ENCODE measurements around the gene SCT. TPM values are rescaled to one million over a fixed set of nuclear protein-coding genes. Genes with fewer than 3 reads are reported as not detected.

Gene SCT
- total and polyA plus RNA-seq, 2 donors (not counting 1 experiment from before 2014, with no cell fraction given): not detected

- intact Hi-C loops (cut with micrococcal nuclease): no loop called here
- H3K4me1 Mint-ChIP-seq: no peaks in the 10 kb centered on the region
- H3K4me3 Mint-ChIP-seq: no peak overlapping the region
- H3K4me1 ChIP-seq (ENCODE audit: control insufficient read depth in 2 of 2, insufficient read depth in 2 of 2, low read length in 2 of 2): no peaks in the 10 kb centered on the region
- H3K27ac Mint-ChIP-seq: no peak overlapping the region
- peaks cover 47% of the 10 kb centered on the region for H3K79me2 ChIP-seq (ENCODE audit: control insufficient read depth, insufficient read depth, low read length)
- no peaks in the 10 kb centered on the region for H3K27me3 ChIP-seq (replicated peaks in 1 of 4; ENCODE audit: control extremely low read depth in 1 of 4, control insufficient read depth in 3 of 4, insufficient read depth in 4 of 4, low read length in 3 of 4)
- H3K27ac ChIP-seq (ENCODE audit: low read length in 2 of 2): no peak overlapping the region
- no peaks in the 10 kb centered on the region for H3K9me3 ChIP-seq (ENCODE audit: control extremely low read depth in 1 of 3, control insufficient read depth in 2 of 3, insufficient read depth in 1 of 3, low read length in 2 of 3)
- DNase-seq (no peak), ATAC-seq (ENCODE audit: low read depth) (no peak)
- peaks cover 0 to 82% of the 10 kb centered on the region in 2 experiments for H3K36me3 ChIP-seq (replicated peaks in 1 of 2; ENCODE audit: control extremely low read depth in 1 of 2, control insufficient read depth in 1 of 2, extremely low read depth in 1 of 2, insufficient read depth in 2 of 2, low read length in 1 of 2)
- H3K27me3 Mint-ChIP-seq: no peaks in the 10 kb centered on the region
- H3K4me2 ChIP-seq (replicated peaks; ENCODE audit: low read depth, low read length, poor library complexity, severe bottlenecking): no peak overlapping the region
- POLR2A ChIA-PET: no interaction called here
- TF ChIP-seq EZH2 (IDR thresholded peaks at IDR 0.05; ENCODE audit: borderline replicate concordance, insufficient read depth, low read depth, low read length, poor library complexity, severe bottlenecking) (no peak), CTCF (IDR thresholded peaks at IDR 0.05) (no peak)
- no peak overlapping the region for H3K4me3 ChIP-seq (ENCODE audit: control extremely low read depth in 1 of 5, extremely low read depth in 1 of 5, insufficient read depth in 1 of 5, low read depth in 2 of 5, low read length in 4 of 5)
- H2AFZ ChIP-seq (ENCODE audit: insufficient read depth, low read depth, low read length, poor library complexity, severe bottlenecking): no peak overlapping the region
- H4K20me1 ChIP-seq (ENCODE audit: control insufficient read depth, insufficient read depth, low read length, poor library complexity, severe bottlenecking): peaks cover 70% of the 10 kb centered on the region
- 85% methylated on average over 8 of the region's 11 CpGs for WGBS (ENCODE audit: insufficient coverage)
- CTCF ChIA-PET: interaction anchor here (0.8 kb wide), 1 partner anchor 15 kb away, joined by 4 read pairs; no protein-coding TSS in a partner anchor
- H3K9ac ChIP-seq (ENCODE audit: low read length): no peak overlapping the region
- no peaks in the 10 kb centered on the region for H3K9me3 Mint-ChIP-seq (ENCODE audit: insufficient read depth)
Observed at GRCh38 chr11:590997-591396, 36.0 kb downstream of the SCT start.

- no peaks in the 10 kb centered on the region for H3K9me3 ChIP-seq (ENCODE audit: control extremely low read depth in 1 of 3, control insufficient read depth in 2 of 3, insufficient read depth in 1 of 3, low read length in 2 of 3)
- peaks cover 52% of the 10 kb centered on the region for H3K79me2 ChIP-seq (ENCODE audit: control insufficient read depth, insufficient read depth, low read length)
- WGBS (ENCODE audit: insufficient coverage): 94% methylated on average over 26 of the region's 26 CpGs
- H3K27ac ChIP-seq (ENCODE audit: low read length in 2 of 2): no peak overlapping the region
- H3K36me3 ChIP-seq (replicated peaks in 1 of 2; ENCODE audit: control extremely low read depth in 1 of 2, control insufficient read depth in 1 of 2, extremely low read depth in 1 of 2, insufficient read depth in 2 of 2, low read length in 1 of 2): peaks cover 0 to 76% of the 10 kb centered on the region in 2 experiments
- POLR2A ChIA-PET: no interaction called here
- H2AFZ ChIP-seq (ENCODE audit: insufficient read depth, low read depth, low read length, poor library complexity, severe bottlenecking): no peak overlapping the region
- Mint-ChIP-seq H3K27me3 (no peaks in the 10 kb centered on the region), H3K27ac (no peak overlapping the region), H3K9me3 (ENCODE audit: insufficient read depth) (no peaks in the 10 kb centered on the region), H3K4me3 (no peak overlapping the region), H3K4me1 (no peaks in the 10 kb centered on the region)
- no peak overlapping the region for H3K4me3 ChIP-seq (ENCODE audit: control extremely low read depth in 1 of 5, extremely low read depth in 1 of 5, insufficient read depth in 1 of 5, low read depth in 2 of 5, low read length in 4 of 5)
- H3K9ac ChIP-seq (ENCODE audit: low read length): no peak overlapping the region
- no peak overlapping the region for H3K4me2 ChIP-seq (replicated peaks; ENCODE audit: low read depth, low read length, poor library complexity, severe bottlenecking)
- CTCF ChIA-PET: no interaction called here
- no peaks in the 10 kb centered on the region for H3K27me3 ChIP-seq (replicated peaks in 1 of 4; ENCODE audit: control extremely low read depth in 1 of 4, control insufficient read depth in 3 of 4, insufficient read depth in 4 of 4, low read length in 3 of 4)
- intact Hi-C loops (cut with micrococcal nuclease): no loop called here
- H4K20me1 ChIP-seq (ENCODE audit: control insufficient read depth, insufficient read depth, low read length, poor library complexity, severe bottlenecking): peaks cover 74% of the 10 kb centered on the region
- no peak for ATAC-seq (ENCODE audit: low read depth)
- DNase-seq: no peak
- peaks cover 0 to 3% of the 10 kb centered on the region in 2 donors for H3K4me1 ChIP-seq (ENCODE audit: control insufficient read depth in 2 of 2, insufficient read depth in 2 of 2, low read length in 2 of 2)
- TF ChIP-seq EZH2 (IDR thresholded peaks at IDR 0.05; ENCODE audit: borderline replicate concordance, insufficient read depth, low read depth, low read length, poor library complexity, severe bottlenecking) (no peak), CTCF (IDR thresholded peaks at IDR 0.05) (no peak)
Observed at GRCh38 chr11:589798-590197, 37.2 kb downstream of the SCT start.

All from B cell (primary cell).